Stimulated activated CD8-positive, alpha-beta memory T cell treated with anti-CD3 and anti-CD28 coated beads, Interleukin-12 subunit alpha, Interleukin-12 subunit beta, amount 100 ng/mL, for 1 hour (primary cell): ENCODE measurements around the gene ANKRD63.
A peak's percentile ranks its signal among the peaks of the same experiment; 100 is the strongest.

ENCODE experiments used
- DNase-seq: peaks from one replicate; pipeline ENCODE4 v3.0.0-alpha.2; 2020; ENCODE audit warnings: low read depth

The ANKRD63 gene

DNA sequence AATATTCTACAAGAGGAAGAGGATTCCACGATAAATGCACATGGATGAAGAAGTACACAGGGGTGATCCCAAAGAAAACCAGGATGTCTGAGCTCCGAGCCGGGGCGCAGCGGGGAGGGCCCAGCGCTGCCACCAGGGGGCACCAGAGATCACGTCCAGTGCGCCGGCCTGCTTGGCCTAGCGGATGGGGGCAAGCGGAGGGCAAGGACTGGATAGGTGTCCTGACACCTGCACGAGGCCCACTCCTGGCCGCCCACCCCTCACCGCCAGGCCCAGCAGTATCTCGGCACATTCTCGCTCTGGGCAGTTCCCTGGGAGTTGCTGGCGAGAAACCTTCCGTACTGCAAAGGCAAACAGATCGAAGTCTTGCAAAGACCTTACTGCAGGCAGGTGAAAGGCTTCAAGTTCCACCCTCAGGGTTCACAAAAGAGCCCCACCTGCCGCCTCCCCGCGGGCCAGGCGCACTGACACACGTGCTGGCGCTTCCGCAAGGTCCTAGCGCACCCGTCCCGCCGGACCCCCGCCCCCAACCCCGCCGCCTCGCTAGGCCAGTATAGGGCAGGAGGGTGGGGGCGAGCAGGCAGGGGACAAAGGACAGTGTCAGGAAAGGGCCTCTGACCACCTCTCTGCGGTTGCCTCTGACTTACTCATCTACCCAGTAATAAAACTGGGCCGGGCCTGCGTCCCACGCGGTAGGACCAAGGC, 3.3 kb downstream of the ANKRD63 start:
- peak; percentile 55 for DNase-seq

DNA sequence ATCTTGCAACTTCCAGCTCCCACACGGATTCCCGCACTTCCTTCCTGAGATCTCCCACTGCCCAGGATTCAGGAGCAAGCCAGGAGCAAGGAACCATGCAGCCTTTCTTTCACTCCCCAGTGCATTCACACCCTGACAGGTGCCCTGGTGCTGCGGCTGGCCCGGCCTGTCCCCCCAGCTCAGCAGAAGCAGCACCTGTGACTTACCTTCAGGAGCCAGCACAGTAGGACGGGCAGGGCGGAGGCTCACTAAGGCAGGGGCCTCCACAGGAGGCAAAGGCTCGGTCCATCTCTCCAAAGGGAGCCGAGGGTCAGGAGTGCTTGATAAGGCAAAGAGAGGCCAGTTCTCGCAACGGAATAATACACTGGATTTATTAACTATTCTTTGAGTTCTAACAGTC, 4.8 kb downstream of the ANKRD63 start:
- DNase-seq = no peak

DNA sequence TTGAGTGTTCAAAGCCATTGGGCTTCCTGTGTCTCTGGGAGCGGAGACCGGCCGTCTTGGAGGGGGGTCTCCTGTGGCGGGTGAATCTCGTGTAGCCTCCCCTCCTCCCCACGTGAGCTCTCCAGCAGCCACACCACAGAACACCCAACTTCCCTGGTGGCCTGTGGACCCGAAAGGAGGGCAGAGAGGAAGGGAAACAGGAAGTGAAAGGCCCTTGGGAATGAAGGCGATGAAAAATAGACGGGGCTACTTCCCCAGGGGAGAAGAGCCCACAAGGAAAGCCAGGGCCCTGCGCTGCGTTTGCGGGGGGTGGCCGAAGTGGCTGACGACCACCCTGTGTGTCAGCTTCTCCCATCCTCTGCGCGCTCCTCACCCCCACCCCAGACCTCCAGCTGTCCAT, 5.4 kb downstream of the ANKRD63 start:
- DNase-seq = no peak

DNA sequence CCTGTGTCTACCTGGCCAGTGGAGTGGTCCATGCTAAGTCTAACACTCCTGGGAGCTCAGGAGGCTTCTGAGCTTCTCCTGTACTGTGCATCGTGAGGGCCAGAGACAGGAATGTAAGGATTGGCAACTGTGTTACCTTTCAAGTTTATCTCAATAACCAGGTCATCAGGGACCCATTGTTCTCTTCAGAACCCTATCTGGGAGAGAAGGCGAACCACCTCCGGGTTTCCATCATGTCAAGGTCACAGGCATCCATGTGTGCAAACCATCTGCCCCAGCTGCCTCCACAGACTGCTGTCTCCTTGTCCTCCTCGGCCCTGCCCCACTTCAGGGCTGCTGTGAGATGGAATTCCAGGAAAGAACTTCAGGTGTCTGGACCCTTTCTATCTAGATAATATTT, 5.9 kb downstream of the ANKRD63 start:
- no peak for DNase-seq

DNA sequence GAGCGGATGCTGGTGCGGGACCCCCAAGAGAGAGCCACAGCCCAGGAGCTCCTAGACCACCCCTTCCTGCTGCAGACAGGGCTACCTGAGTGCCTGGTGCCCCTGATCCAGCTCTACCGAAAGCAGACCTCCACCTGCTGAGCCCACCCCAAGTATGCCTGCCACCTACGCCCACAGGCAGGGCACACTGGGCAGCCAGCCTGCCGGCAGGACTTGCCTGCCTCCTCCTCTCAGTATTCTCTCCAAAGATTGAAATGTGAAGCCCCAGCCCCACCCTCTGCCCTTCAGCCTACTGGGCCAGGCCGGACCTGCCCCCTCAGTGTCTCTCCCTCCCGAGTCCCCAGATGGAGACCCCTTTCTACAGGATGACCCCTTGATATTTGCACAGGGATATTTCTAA, 6.9 kb downstream of the ANKRD63 start:
- no peak for DNase-seq

DNA sequence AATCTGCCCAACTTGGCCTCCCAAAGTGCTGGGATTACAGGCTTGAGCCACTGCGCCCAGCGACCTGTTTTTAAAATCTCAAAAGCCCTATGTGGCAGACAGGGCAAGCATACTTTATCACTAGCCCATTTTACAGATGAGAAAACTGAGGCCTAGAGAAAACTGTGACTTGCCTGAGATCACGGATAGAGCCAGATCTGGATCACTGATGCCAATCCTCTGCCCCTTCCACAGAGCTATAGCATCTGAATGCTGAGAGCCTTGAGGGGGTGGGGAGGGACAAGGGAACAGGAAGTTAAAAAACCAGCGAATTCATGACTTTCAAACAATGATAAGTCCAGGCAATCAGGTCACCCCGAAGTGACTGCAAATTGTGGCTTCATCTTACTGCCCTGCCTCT, 7.3 kb downstream of the ANKRD63 start:
- DNase-seq = no peak

DNA sequence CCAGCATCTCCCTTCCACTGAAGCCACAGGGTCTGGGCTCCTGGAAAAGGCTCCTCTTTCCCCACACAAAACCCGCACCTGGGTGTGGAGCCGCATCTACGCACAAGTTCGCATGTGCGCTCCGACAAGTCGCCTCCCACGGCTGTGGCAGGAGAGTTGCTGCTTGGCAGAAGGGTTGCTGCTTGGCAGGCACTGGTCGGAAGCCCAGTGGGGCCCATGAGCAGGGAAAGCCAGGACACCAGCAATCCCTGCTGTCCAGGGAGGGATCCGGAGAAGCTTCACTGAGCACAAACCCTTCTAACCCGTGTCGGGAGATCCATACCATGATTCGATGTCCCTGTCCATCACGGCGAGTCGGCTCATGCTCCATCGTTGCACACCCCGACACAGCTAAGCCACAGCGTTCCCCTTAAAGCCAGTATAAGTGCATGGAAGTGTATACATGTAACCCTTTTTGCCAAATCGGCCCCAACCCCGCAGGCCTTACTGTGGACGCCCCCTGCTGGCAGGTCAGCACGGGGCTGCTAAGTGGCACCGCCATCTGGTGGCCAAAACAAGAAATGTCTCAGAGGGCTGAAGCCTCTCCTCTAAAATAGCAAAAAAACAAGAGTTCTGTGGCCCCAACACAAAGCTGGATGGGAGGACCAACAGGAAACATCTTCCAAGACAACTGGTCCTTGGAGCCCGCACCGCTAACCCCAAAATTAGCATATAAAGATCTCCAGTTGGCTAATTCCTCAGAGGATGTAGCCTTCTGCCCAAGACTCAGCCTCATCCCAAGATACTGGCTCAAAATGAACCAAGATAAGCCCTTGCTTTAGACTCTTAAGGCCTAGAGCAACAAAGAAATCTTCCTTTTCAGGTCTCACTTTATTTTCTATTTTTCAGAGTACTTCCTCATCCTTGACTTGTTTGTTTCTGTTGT, 8.3 kb downstream of the ANKRD63 start:
- peak; percentile 83 for DNase-seq

DNA sequence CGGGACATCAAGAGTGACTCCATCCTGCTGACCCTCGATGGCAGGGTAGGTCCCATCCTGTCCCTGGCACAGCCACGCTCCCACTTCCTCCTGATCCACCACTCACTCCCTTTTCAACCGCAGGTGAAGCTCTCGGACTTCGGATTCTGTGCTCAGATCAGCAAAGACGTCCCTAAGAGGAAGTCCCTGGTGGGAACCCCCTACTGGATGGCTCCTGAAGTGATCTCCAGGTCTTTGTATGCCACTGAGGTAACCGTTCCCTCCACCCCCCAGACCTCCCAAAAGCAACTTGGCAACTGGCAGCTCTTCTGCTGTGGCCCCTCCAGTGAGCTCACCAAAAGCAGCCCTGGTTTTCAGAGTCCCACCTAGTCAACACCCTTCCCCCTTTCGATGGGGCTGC, 9.4 kb downstream of the ANKRD63 start:
- DNase-seq = no peak

DNA sequence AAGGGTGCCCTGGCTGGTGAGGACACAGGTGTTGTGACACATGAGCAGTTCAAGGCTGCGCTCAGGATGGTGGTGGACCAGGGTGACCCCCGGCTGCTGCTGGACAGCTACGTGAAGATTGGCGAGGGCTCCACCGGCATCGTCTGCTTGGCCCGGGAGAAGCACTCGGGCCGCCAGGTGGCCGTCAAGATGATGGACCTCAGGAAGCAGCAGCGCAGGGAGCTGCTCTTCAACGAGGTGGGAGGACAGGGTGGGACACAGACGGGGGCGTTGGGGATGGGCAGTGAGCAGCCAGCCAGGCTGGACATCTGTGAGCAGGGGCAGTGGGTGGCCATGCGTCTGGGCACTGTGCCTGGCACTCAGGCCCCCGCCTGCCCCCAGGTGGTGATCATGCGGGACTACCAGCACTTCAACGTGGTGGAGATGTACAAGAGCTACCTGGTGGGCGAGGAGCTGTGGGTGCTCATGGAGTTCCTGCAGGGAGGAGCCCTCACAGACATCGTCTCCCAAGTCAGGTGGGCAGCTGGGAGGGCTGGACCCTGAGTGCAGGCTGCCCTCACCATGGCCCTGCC, 10.3 kb downstream of the ANKRD63 start:
- no peak for DNase-seq

DNA sequence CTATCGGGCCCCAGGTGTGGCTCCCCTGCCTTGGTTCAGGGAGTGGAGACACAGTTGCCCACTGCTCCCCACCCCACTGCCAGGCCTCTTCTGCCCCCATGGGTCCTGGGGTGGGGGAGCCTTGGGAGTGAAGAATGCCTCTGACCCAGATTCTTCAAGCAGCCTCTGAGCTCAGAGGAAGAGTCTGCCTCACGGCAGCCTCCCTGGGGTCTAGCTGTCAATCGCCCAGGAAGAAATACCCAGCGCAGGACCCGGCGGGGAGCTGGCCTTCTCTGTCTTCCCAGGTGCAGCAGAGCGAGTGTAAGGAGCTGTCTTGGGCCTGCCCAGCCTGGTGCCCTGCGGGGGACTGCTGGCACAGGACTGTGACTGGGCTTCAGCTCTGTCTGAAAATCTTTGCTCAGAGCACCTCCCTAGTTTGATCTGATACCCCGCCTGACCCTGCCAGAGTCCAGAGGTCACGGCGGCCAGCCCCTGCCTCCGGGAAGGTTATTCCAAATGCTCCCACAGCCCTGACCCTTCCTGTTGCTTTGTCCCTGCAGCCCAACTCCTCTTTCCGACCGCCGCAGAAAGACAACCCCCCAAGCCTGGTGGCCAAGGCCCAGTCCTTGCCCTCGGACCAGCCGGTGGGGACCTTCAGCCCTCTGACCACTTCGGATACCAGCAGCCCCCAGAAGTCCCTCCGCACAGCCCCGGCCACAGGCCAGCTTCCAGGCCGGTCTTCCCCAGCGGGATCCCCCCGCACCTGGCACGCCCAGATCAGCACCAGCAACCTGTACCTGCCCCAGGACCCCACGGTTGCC, 11.0 kb downstream of the ANKRD63 start:
- no peak for DNase-seq

DNA sequence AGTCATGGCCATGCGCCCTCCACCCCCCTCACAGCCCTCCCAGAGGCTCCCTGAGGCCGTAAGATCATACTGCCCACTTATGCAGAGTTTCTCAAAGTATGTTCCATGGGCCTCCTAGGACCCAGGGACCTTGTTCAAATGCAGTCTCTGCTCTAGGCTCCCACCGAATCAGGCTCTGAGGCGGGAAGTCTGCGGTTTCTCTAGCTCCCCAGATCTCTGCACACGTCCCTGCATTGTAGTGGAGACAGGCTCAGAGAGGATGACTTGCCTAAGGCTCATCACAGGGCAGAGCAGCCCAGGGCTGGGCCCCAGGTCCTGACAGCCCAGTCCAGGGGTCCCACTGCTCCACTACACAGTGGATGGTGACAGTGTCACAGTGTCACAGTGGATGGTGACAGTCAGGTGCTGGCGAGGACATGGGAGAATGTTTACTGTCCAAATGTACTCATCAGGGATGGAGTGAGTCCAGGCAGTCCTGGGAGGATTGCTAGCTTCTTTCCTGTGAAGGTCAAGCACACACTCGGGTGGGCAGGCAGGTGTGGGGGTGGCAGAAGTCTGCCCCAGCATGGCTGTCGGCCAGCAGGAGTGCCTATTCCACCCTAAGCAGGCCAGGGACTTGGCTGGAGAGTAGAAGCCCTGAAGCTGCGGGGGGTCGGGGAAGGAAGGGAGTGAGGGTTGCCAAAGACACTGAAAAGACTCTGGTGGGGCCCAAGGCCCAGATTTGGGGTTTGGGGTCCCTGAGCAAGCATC, 12.4 kb downstream of the ANKRD63 start:
- DNase-seq = no peak

DNA sequence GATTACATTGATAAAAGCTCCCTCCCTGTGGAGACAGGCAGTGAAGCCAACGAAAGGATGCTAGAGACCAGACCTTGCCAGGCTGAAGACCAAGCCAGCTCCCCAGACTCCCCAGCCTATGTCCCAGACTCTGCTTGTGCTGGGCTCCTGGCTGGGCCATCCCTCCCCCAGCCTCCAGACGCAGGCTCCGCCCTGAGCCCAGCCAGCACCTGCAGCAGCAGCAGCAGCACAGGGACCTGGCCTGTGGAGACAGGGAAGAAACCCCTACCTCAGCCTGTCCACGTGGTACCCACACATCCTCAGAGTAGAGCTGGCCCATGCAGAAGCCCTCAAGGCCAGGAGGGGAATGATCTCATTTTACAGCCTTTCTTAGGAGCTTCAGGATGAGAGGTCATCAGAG, 13.3 kb downstream of the ANKRD63 start:
- no peak for DNase-seq

DNA sequence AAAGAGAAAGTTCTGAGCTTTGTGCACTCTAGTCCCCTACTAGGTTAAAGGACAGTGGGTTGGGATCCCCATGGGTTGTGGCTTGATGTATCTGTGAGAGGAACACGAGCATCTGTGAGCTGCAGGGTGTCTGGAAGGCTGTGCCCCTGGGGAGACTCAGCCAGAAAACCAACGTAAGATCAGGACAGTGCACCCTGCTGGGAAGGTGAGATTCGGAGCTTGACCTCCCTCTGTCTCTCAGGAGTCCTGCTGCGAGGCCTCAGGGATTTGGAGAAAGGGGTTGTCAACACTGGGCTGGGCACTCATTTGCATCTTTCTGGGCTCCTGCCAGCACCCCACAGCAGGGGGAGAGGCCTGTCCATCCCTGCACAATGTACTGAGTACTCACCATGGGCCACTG, 15.2 kb downstream of the ANKRD63 start:
- no peak for DNase-seq

DNA sequence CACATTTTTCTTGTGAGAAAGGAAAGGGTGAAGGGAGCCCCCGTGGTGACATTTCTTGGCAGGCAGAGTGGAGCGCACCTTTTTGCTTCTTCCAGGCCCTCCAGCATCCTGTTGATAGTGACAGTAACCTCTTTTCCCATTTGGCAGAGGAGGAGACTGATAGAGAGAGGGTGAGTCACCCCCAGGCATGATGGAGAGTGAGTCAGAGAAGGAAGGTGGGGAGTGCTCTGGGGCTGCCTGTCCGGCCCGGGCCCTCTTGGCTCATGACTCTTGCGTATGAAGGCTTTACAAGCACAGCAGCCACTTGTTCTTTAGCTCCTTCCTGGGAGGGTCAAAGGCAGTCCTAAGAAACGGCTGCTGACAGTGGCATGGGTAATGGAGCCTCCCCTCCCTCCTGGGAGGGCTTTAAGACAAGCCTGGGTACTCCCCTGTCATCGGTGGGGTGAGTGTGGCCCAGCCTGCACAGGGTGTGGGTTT, 16.0 kb downstream of the ANKRD63 start:
- DNase-seq = no peak

DNA sequence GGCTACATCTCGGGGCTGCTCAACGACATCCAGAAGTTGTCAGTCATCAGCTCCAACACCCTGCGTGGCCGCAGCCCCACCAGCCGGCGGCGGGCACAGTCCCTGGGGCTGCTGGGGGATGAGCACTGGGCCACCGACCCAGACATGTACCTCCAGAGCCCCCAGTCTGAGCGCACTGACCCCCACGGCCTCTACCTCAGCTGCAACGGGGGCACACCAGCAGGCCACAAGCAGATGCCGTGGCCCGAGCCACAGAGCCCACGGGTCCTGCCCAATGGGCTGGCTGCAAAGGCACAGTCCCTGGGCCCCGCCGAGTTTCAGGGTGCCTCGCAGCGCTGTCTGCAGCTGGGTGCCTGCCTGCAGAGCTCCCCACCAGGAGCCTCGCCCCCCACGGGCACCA, 17.0 kb downstream of the ANKRD63 start:
- DNase-seq = no peak

DNA sequence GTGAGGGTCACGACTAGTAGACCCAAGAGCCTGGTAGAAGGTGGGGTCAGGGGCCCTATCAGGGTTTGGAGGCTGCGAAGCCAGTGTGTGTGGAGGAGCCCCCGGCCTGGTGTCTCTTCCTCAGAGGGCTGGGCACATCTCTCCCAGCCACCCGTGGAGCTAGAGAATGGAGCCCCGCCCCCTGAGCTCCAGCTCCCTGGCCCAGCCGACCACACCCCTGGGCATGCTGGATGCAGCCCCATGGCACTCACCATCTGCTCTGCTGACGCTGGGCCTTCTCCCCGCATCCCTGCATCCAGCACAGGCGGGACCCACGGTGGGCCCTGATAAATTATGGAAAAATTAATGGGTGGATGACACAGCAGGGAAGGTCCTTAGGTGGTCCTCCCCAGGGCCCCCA, 17.5 kb downstream of the ANKRD63 start:
- no peak for DNase-seq

DNA sequence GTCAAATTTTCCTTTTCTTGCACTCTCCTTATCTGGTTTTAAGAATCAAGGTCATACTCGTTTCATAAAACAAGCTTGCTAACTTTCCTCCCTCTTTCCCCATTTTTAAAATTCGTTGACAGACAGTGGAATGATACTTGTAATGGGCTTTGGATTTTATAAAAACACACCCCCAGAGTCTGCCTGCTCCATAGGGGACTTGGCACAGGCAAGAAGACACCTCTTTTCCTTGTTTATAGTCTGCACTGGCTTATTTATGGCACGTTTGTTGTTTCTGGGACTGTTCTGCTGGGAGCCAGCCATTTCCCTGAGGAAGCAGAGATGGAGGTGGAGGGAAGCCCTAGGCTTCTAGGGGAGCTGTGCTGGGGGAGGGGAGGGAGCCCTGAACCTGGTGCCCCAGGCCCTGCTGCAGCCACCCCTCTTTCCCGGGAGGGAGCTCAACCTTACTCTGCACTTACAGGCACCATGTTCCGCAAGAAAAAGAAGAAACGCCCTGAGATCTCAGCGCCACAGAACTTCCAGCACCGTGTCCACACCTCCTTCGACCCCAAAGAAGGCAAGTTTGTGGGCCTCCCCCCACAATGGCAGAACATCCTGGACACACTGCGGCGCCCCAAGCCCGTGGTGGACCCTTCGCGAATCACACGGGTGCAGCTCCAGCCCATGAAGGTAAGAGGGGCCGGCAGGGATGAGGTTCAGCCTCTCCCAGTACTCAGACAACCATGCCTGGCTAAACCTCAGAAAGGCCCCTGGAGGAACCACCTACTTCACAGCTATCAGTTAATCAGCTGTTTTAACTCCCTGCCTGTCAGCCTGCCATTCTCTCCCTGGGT, 18.3 kb downstream of the ANKRD63 start:
- no peak for DNase-seq

DNA sequence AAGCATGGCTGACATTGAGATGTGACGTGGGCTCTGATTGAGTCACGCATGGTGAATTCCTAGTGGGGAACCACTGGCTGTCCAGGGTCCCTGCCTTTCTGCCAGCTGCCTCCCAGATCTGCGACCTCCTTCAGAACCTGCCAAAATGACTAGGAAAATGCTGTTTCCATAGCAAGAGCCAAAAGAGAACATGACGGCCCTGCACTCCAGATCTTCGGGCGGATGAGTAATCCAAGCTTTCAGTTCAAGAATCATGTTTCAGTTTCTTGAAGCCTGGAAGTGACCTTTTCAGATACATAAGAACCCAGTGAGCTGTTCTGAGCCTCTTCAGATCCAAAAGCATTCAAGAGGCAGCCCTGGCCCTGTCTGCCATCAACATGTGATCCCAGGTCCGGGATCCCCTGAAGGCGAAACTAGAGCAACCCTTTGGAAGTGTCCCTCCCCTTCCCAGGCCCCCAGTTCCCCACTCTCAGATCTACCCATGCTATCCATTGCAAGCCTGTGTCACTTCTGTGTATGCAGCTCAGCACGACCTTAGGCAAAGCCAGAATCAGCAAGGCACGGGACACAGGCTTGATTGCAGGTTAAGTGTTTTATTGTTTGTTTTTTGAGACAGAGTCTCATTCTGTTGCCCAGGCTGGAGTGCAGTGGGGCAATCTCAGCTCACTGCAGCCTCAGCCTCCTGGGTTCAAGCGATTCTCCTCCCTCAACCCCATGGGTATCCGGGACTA, 19.7 kb downstream of the ANKRD63 start:
- no peak for DNase-seq

DNA sequence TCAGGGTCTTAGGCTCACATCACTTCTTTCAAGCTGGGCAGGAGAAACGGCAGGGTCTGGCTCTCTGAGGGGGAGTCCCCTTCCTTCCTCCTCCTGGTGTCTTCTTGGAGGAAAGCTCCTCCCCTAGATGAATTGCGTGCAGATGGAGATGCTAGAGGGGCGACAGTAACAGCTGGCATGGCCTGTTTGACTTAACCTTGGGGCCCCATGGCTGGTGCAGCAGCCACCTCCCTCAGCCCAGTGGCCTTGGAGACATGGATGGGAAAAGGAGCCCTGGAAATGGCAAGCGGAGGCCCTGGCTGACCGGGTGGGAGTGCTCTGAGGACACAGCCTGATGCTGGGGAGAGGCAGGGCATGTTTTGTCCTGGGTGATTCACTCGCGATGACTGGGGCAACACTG, 23.8 kb downstream of the ANKRD63 start:
- DNase-seq = no peak

DNA sequence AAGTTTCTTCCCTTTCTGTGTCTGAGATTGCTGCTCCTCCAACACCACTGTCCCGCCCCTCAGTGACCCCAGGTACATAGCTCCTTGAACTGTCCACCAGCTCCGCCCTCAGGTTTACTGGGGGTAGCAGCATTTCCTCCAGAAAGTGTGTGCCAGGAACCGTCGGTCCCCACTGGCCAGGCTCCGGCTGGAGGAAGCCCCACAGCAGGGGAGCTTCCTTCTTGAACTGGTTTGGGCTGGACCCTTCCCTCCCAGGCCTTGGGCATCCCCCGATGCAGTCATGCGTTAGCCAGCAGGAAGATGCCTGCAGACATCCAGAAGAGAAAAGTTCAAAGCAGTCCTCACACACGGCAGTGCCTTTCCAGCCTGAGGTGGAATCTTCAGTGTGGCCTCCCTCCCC, 24.3 kb downstream of the ANKRD63 start:
- DNase-seq = no peak
